Keratinocyte (primary cell): Measurements from ENCODE around the gene PLSCR3. TPM values are rescaled to one million over a fixed set of nuclear protein-coding genes. Genes with fewer than 3 reads are reported as not detected.

Experiments used
- DNase-seq: peaks from one replicate; pipeline ENCODE4 v3.0.0-alpha.2; 2011; ENCODE audit warnings: low read depth, missing footprints, low spot score
- FAIRE-seq: peaks from 2 replicates; lab custom pipeline; 2011; peaks lifted over from hg19 to GRCh38; lab: Jason Lieb, UNC
- H2AFZ ChIP-seq: 2 replicates; pipeline ENCODE4 v1.6.0; 2012; ENCODE audit warnings: low read length, control low read depth, inconsistent platforms; ENCODE audit not compliant: control insufficient read depth
- H3K27ac ChIP-seq: 2 replicates; pipeline ENCODE4 v1.5.1; 2011; ENCODE audit warnings: low read length; ENCODE audit not compliant: control insufficient read depth, insufficient read depth
- H3K27me3 ChIP-seq: 3 replicates; pipeline ENCODE4 v1.6.0; 2011; ENCODE audit warnings: low read length; ENCODE audit not compliant: control insufficient read depth, insufficient read depth; ENCODE audit errors: extremely low read depth
- H3K36me3 ChIP-seq, 2 experiments: 2 replicates in 1 of 2; 3 replicates in 1 of 2; pipeline ENCODE4 v1.5.1; 2011; ENCODE audit warnings: low read length in 2 of 2, mild to moderate bottlenecking in 1 of 2; ENCODE audit not compliant: control insufficient read depth in 2 of 2, insufficient read depth in 2 of 2; ENCODE audit errors: extremely low read depth in 1 of 2
- H3K4me1 ChIP-seq: 3 replicates; pipeline ENCODE4 v1.5.1; 2011; ENCODE audit warnings: low read length; ENCODE audit not compliant: control insufficient read depth, insufficient read depth; ENCODE audit errors: extremely low read depth
- H3K4me2 ChIP-seq: 3 replicates; pipeline ENCODE4 v1.6.0; 2011; ENCODE audit warnings: low read depth, low read length; ENCODE audit not compliant: control insufficient read depth, insufficient read depth; ENCODE audit errors: extremely low read depth
- H3K4me3 ChIP-seq, 3 experiments: fragments of 200-600 bp in 1 of 3; sonication (generic) in 1 of 3; 2 replicates in 2 of 3; 3 replicates in 1 of 3; pipeline ENCODE4 v1.5.1; 2011 to 2016; ENCODE audit warnings: low read length in 3 of 3, mild to moderate bottlenecking in 3 of 3, control low read depth in 2 of 3, inconsistent platforms in 1 of 3, low read depth in 1 of 3, mixed read lengths in 1 of 3, mixed run types in 1 of 3, moderate library complexity in 1 of 3; ENCODE audit not compliant: control insufficient read depth in 2 of 3, insufficient read depth in 2 of 3; ENCODE audit errors: extremely low read depth in 1 of 3
- H3K79me2 ChIP-seq: 2 replicates; pipeline ENCODE4 v1.6.0; 2012; ENCODE audit warnings: low read length; ENCODE audit not compliant: control insufficient read depth, insufficient read depth
- H3K9ac ChIP-seq: 3 replicates; pipeline ENCODE4 v1.6.0; 2011; ENCODE audit warnings: low read length; ENCODE audit not compliant: control insufficient read depth, insufficient read depth; ENCODE audit errors: extremely low read depth
- H3K9me1 ChIP-seq: 3 replicates; pipeline ENCODE4 v1.6.0; 2011; ENCODE audit warnings: low read length; ENCODE audit not compliant: control insufficient read depth, insufficient read depth; ENCODE audit errors: extremely low read depth
- H3K9me3 ChIP-seq: 2 replicates; pipeline ENCODE4 v1.5.1; 2012; ENCODE audit warnings: low read depth, low read length; ENCODE audit not compliant: control insufficient read depth
- H4K20me1 ChIP-seq: 3 replicates; pipeline ENCODE4 v1.6.0; 2011; ENCODE audit warnings: low read length; ENCODE audit not compliant: control insufficient read depth, insufficient read depth; ENCODE audit errors: extremely low read depth
- CTCF ChIP-seq, 3 experiments: IDR thresholded peaks in 1 of 3; conservative IDR thresholded peaks in 1 of 3; optimal IDR thresholded peaks in 1 of 3; 2 replicates in 2 of 3; 3 replicates in 1 of 3; pipeline versions ENCODE3 to v1.5.1; 2011; ENCODE audit warnings: low read length in 3 of 3, mild to moderate bottlenecking in 3 of 3, moderate library complexity in 2 of 3, control low read depth in 1 of 3, inconsistent platforms in 1 of 3; ENCODE audit not compliant: insufficient read depth in 2 of 3; ENCODE audit errors: extremely low read depth in 1 of 3
- EZH2 ChIP-seq: IDR thresholded peaks from one replicate; pipeline ENCODE4 v1.6.1; 2012; ENCODE audit warnings: inconsistent platforms, mild to moderate bottlenecking, low read length, moderate library complexity
- dilution Hi-C: fragments of 300-500 bp; cut with MboI; formaldehyde crosslinking; loops from one replicate; pipeline ENCODE4 v1.7.0; 2020; ENCODE audit warnings: low sequenced_read_pairs; ENCODE audit not compliant: extremely low pct_ligation_motif_present
- polyA plus RNA-seq, 5 experiments: library from polyadenylated mRNA; depleted of rRNA in 3 of 5; stranded (reverse) in 3 of 5; stranded (forward) in 1 of 5; unstranded in 1 of 5; fragments of >200 nt; gene quantifications; 1 replicate in 1 of 5; 2 replicates in 3 of 5; 3 replicates in 1 of 5; pipeline versions ENCODE4 v1.2.1 to v1.2.3, GENCODE V29; 2011 to 2012; ENCODE audit warnings: missing spikeins in 2 of 5, low read depth in 1 of 5, low replicate concordance in 1 of 5

The PLSCR3 gene
- polyA plus RNA-seq, 1 donor (not counting 4 experiments of a cell fraction or from before 2014, with no cell fraction given) = 30.5 TPM

GRCh38 chr17:7427549-7427948 is 33.2 kb upstream of the PLSCR3 start:
- dilution Hi-C loops = no loop called here
- Histone ChIP-seq H3K36me3 (no peaks in the 10 kb centered on the region), H3K79me2 (no peaks in the 10 kb centered on the region)

GRCh38 chr17:7426896-7427489 is 32.7 kb upstream of the PLSCR3 start:
- Histone ChIP-seq H3K36me3 (no peaks in the 10 kb centered on the region), H3K4me2 (no peak overlapping the region), H3K4me1 (no peaks in the 10 kb centered on the region), H3K27me3 (no peaks in the 10 kb centered on the region), H3K9me3 (no peaks in the 10 kb centered on the region), H3K27ac (no peak overlapping the region), H3K9me1 (no peaks in the 10 kb centered on the region), H2AFZ (no peak overlapping the region), H4K20me1 (no peaks in the 10 kb centered on the region), H3K4me3 (no peak overlapping the region), H3K9ac (no peak overlapping the region), H3K79me2 (no peaks in the 10 kb centered on the region)
- FAIRE-seq (no peak), DNase-seq (no peak)
- TF ChIP-seq EZH2 (no peak), CTCF (optimal IDR thresholded peaks at IDR 0.05 in 1 of 3, IDR thresholded peaks at IDR 0.05 in 1 of 3, conservative IDR thresholded peaks at IDR 0.05 in 1 of 3; ENCODE audit: extremely low read depth in 1 of 3, insufficient read depth in 2 of 3, low read length in 3 of 3) (no peak)
- dilution Hi-C loops = no loop called here

More at GRCh38 chr17:7427549-7427948, 33.2 kb upstream of the PLSCR3 start:
- Histone ChIP-seq H4K20me1 (no peaks in the 10 kb centered on the region), H3K9ac (no peak overlapping the region), H3K4me2 (no peak overlapping the region), H3K9me1 (no peaks in the 10 kb centered on the region), H3K9me3 (no peaks in the 10 kb centered on the region), H3K27ac (no peak overlapping the region), H3K27me3 (no peaks in the 10 kb centered on the region), H3K4me3 (no peak overlapping the region), H3K4me1 (no peaks in the 10 kb centered on the region), H2AFZ (no peak overlapping the region)
- TF ChIP-seq EZH2 (no peak), CTCF (optimal IDR thresholded peaks at IDR 0.05 in 1 of 3, IDR thresholded peaks at IDR 0.05 in 1 of 3, conservative IDR thresholded peaks at IDR 0.05 in 1 of 3; ENCODE audit: extremely low read depth in 1 of 3, insufficient read depth in 2 of 3, low read length in 3 of 3) (no peak)
- DNase-seq = no peak
- no peak for FAIRE-seq
